Measurements from ENCODE around the gene RAI14. TPM values are rescaled to one million over a fixed set of nuclear protein-coding genes. Genes with fewer than 3 reads are reported as not detected.
"Not testable (repeated sequence)": the region's sequence is repeated elsewhere in the genome, so short reads cannot be mapped to it uniquely, and the experiment has no call there.

Gene RAI14
- total and polyA plus RNA-seq, 3 experiments from 2014 or later = 0.58 to 3.9 (median 3.9) TPM

DNA sequence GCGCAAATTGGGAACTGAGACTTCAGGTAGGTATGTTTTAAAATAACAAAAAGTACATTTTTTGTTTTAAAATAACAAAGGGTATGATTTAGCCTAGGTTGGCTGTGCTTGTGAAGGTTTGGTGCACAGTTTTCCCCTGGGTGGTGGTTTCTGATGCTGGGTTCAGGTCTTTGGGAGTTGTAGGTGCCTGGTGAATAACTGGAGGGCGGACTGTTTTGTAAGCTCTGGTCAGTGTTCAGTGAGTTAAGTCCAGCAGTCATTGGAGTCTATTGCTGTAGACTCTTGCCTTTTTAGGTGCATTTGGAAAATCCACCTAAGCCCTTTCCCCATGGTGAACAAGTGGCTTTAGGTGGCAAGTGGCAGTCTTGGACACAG is 43.9 kb downstream of the RAI14 start:
- Mint-ChIP-seq H3K27me3 (peaks cover 0 to 5% of the 10 kb centered on the region in 2 donors), H3K27ac (no peak overlapping the region), H3K4me1 (peaks cover 2 to 9% (median 8%) of the 10 kb centered on the region in 3 donors), H3K4me3 (no peak overlapping the region), H3K9me3 (no peaks in the 10 kb centered on the region), H3K36me3 (no peaks in the 10 kb centered on the region)
- no peaks in the 10 kb centered on the region for H3K36me3 ChIP-seq (ENCODE audit: insufficient read depth, low read length)
- no peak overlapping the region for H3K4me3 ChIP-seq (ENCODE audit: low read length)
- ChIA-PET POLR2A (no interaction called here), CTCF (no interaction called here)
- DNase-seq = no peak
- H3K4me1 ChIP-seq (ENCODE audit: insufficient read depth, low read length) = no peaks in the 10 kb centered on the region
- no peaks in the 10 kb centered on the region for H3K27me3 ChIP-seq (ENCODE audit: insufficient read depth, low read length, poor library complexity, severe bottlenecking)
- H3K27ac ChIP-seq (ENCODE audit: low read depth, low read length) = no peak overlapping the region
- no peaks in the 10 kb centered on the region for H3K9me3 ChIP-seq (ENCODE audit: low read length)

GRCh38 chr5:34701442-34701841 is 45.3 kb downstream of the RAI14 start:
- H3K4me1 ChIP-seq (ENCODE audit: insufficient read depth, low read length); POLR2A ChIA-PET; H3K27ac Mint-ChIP-seq; H3K4me3 Mint-ChIP-seq; CTCF ChIA-PET; H3K27me3 Mint-ChIP-seq; DNase-seq; H3K27ac ChIP-seq (ENCODE audit: low read depth, low read length); H3K9me3 Mint-ChIP-seq; H3K4me1 Mint-ChIP-seq; H3K36me3 ChIP-seq (ENCODE audit: insufficient read depth, low read length); H3K27me3 ChIP-seq (ENCODE audit: insufficient read depth, low read length, poor library complexity, severe bottlenecking); H3K36me3 Mint-ChIP-seq; H3K4me3 ChIP-seq (ENCODE audit: low read length); H3K9me3 ChIP-seq (ENCODE audit: low read length): not testable (repeated sequence)

GRCh38 chr5:34703767-34704713 is 47.9 kb downstream of the RAI14 start:
- CTCF ChIA-PET = no interaction called here

DNA sequence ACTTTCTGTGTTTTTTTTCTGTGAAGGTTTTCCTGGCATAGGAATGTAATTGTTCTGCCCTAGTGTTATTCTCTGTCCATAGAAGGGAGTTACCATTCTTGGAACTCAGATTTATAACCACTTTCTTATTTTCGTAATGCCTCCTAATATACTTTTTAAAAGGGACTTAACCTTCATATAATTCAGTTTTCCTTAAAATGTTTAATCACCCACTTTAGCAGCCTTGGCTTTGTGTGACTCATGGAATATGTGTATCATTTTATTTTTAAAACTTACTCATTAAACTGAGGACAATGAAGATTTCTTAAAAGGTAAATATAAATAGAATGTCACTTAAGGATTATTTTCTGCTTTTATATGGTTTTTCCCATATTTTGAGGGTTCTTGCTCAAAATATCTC is 50.0 kb downstream of the RAI14 start:
- no peaks in the 10 kb centered on the region for H3K36me3 ChIP-seq (ENCODE audit: insufficient read depth, low read length)
- ChIA-PET POLR2A (no interaction called here), CTCF (interaction anchor here (1.1 kb wide), 1 partner anchor 15 kb away, joined by 3 read pairs; no protein-coding TSS in a partner anchor)
- no peak overlapping the region for H3K4me3 ChIP-seq (ENCODE audit: low read length)
- Mint-ChIP-seq H3K36me3 (no peaks in the 10 kb centered on the region), H3K27me3 (peaks cover 1 to 7% of the 10 kb centered on the region in 2 donors), H3K9me3 (no peaks in the 10 kb centered on the region), H3K4me1 (no peaks in the 10 kb centered on the region), H3K27ac (no peak overlapping the region), H3K4me3 (no peak overlapping the region)
- H3K27me3 ChIP-seq (ENCODE audit: insufficient read depth, low read length, poor library complexity, severe bottlenecking) = peaks cover 3% of the 10 kb centered on the region
- H3K9me3 ChIP-seq (ENCODE audit: low read length) = no peaks in the 10 kb centered on the region
- no peak for DNase-seq
- H3K27ac ChIP-seq (ENCODE audit: low read depth, low read length) = no peak overlapping the region
- H3K4me1 ChIP-seq (ENCODE audit: insufficient read depth, low read length) = no peaks in the 10 kb centered on the region

More at GRCh38 chr5:34703767-34704713, 47.9 kb downstream of the RAI14 start:
- H3K9me3 Mint-ChIP-seq = no peaks in the 10 kb centered on the region
- H3K27ac Mint-ChIP-seq = no peak overlapping the region
- Histone ChIP-seq H3K36me3 (ENCODE audit: insufficient read depth, low read length) (no peaks in the 10 kb centered on the region), H3K4me3 (ENCODE audit: low read length) (no peak overlapping the region), H3K27ac (ENCODE audit: low read depth, low read length) (no peak overlapping the region), H3K27me3 (ENCODE audit: insufficient read depth, low read length, poor library complexity, severe bottlenecking) (no peaks in the 10 kb centered on the region), H3K9me3 (ENCODE audit: low read length) (no peaks in the 10 kb centered on the region), H3K4me1 (ENCODE audit: insufficient read depth, low read length) (no peaks in the 10 kb centered on the region)
- peaks cover 0 to 7% of the 10 kb centered on the region in 2 donors for H3K27me3 Mint-ChIP-seq
- DNase-seq = no peak
- H3K4me3 Mint-ChIP-seq = no peak overlapping the region
- POLR2A ChIA-PET = no interaction called here
- H3K36me3 Mint-ChIP-seq = no peaks in the 10 kb centered on the region
- H3K4me1 Mint-ChIP-seq = no peaks in the 10 kb centered on the region

GRCh38 chr5:34707451-34708107 is 51.5 kb downstream of the RAI14 start:
- no peak for DNase-seq
- Mint-ChIP-seq H3K36me3 (no peaks in the 10 kb centered on the region), H3K4me1 (no peaks in the 10 kb centered on the region), H3K27me3 (peaks cover 2 to 9% of the 10 kb centered on the region in 2 donors), H3K4me3 (no peak overlapping the region), H3K9me3 (no peaks in the 10 kb centered on the region), H3K27ac (no peak overlapping the region)
- H3K4me3 ChIP-seq (ENCODE audit: low read length) = no peak overlapping the region
- H3K4me1 ChIP-seq (ENCODE audit: insufficient read depth, low read length) = no peaks in the 10 kb centered on the region
- no peaks in the 10 kb centered on the region for H3K9me3 ChIP-seq (ENCODE audit: low read length)
- peaks cover 3% of the 10 kb centered on the region for H3K27me3 ChIP-seq (ENCODE audit: insufficient read depth, low read length, poor library complexity, severe bottlenecking)
- CTCF ChIA-PET = interaction anchor here (1.1 kb wide), 1 partner anchor 14 kb away, joined by 3 read pairs; no protein-coding TSS in a partner anchor
- POLR2A ChIA-PET = no interaction called here
- no peak overlapping the region for H3K27ac ChIP-seq (ENCODE audit: low read depth, low read length)
- H3K36me3 ChIP-seq (ENCODE audit: insufficient read depth, low read length) = no peaks in the 10 kb centered on the region

GRCh38 chr5:34708777-34709176 is 52.6 kb downstream of the RAI14 start:
- H3K36me3 Mint-ChIP-seq = no peaks in the 10 kb centered on the region
- no peaks in the 10 kb centered on the region for H3K4me1 ChIP-seq (ENCODE audit: insufficient read depth, low read length)
- no peaks in the 10 kb centered on the region for H3K9me3 ChIP-seq (ENCODE audit: low read length)
- no peak overlapping the region for H3K27ac Mint-ChIP-seq
- DNase-seq = no peak
- no peak overlapping the region for H3K4me3 ChIP-seq (ENCODE audit: low read length)
- H3K4me1 Mint-ChIP-seq = no peaks in the 10 kb centered on the region
- POLR2A ChIA-PET = no interaction called here
- H3K27me3 Mint-ChIP-seq = peaks cover 2 to 13% of the 10 kb centered on the region in 2 donors
- no peaks in the 10 kb centered on the region for H3K36me3 ChIP-seq (ENCODE audit: insufficient read depth, low read length)
- no peak overlapping the region for H3K4me3 Mint-ChIP-seq
- CTCF ChIA-PET = no interaction called here
- peaks cover 3% of the 10 kb centered on the region for H3K27me3 ChIP-seq (ENCODE audit: insufficient read depth, low read length, poor library complexity, severe bottlenecking)
- no peak overlapping the region for H3K27ac ChIP-seq (ENCODE audit: low read depth, low read length)
- H3K9me3 Mint-ChIP-seq = peaks cover 0 to 2% (median 0%) of the 10 kb centered on the region in 5 donors

GRCh38 chr5:34709861-34710673 is 53.9 kb downstream of the RAI14 start:
- no peaks in the 10 kb centered on the region for H3K4me1 Mint-ChIP-seq
- H3K9me3 ChIP-seq (ENCODE audit: low read length) = no peaks in the 10 kb centered on the region
- H3K27me3 ChIP-seq (ENCODE audit: insufficient read depth, low read length, poor library complexity, severe bottlenecking) = peaks cover 3% of the 10 kb centered on the region
- H3K27ac Mint-ChIP-seq = no peak overlapping the region
- peaks cover 2 to 21% of the 10 kb centered on the region in 2 donors for H3K27me3 Mint-ChIP-seq
- H3K9me3 Mint-ChIP-seq = peaks cover 0 to 2% (median 0%) of the 10 kb centered on the region in 5 donors
- H3K36me3 ChIP-seq (ENCODE audit: insufficient read depth, low read length) = no peaks in the 10 kb centered on the region
- H3K27ac ChIP-seq (ENCODE audit: low read depth, low read length) = no peak overlapping the region
- H3K4me3 ChIP-seq (ENCODE audit: low read length) = no peak overlapping the region
- DNase-seq = no peak
- no peaks in the 10 kb centered on the region for H3K4me1 ChIP-seq (ENCODE audit: insufficient read depth, low read length)
- POLR2A ChIA-PET = no interaction called here
- H3K4me3 Mint-ChIP-seq = no peak overlapping the region
- CTCF ChIA-PET = no interaction called here
- H3K36me3 Mint-ChIP-seq = no peaks in the 10 kb centered on the region

DNA sequence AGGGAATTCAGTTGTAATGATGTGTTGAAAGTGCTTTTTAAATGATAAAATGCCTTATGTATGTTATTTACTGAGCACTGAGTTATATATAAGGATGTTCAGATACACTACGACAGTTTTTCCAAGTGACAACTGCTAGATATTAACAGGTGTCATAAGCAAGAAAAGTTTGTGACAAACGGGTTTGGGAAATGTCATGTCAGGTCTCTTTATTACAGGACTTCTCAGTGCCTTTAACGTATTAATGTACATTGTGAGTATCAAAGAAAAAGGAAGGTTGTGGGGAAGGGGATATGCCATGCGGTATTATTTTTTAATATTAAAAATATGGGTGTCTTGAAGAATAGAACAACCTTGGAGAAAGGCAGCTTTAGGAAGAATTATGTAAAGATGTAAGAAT is 56.4 kb downstream of the RAI14 start:
- ChIA-PET CTCF (no interaction called here), POLR2A (no interaction called here)
- no peaks in the 10 kb centered on the region for H3K9me3 ChIP-seq (ENCODE audit: low read length)
- no peaks in the 10 kb centered on the region for H3K36me3 ChIP-seq (ENCODE audit: insufficient read depth, low read length)
- Mint-ChIP-seq H3K27ac (no peak overlapping the region), H3K36me3 (no peaks in the 10 kb centered on the region), H3K4me1 (no peaks in the 10 kb centered on the region), H3K4me3 (no peak overlapping the region), H3K9me3 (peaks cover 0 to 2% (median 0%) of the 10 kb centered on the region in 5 donors), H3K27me3 (peaks cover 2 to 25% of the 10 kb centered on the region in 2 donors)
- no peak for DNase-seq
- H3K4me1 ChIP-seq (ENCODE audit: insufficient read depth, low read length) = no peaks in the 10 kb centered on the region
- H3K27ac ChIP-seq (ENCODE audit: low read depth, low read length) = no peak overlapping the region
- peaks cover 3% of the 10 kb centered on the region for H3K27me3 ChIP-seq (ENCODE audit: insufficient read depth, low read length, poor library complexity, severe bottlenecking)
- no peak overlapping the region for H3K4me3 ChIP-seq (ENCODE audit: low read length)
